Epithelial cell of esophagus (primary cell): ENCODE data around the gene NKAIN4.
"Not testable (repeated sequence)": the region's sequence is repeated elsewhere in the genome, so short reads cannot be mapped to it uniquely, and the experiment has no call there.

Source experiments
- DNase-seq: peaks from one replicate; pipeline ENCODE4 v3.0.0; 2010; ENCODE audit warnings: low read depth
- H3K4me3 ChIP-seq: 2 replicates; pipeline ENCODE4 v1.5.1; 2011; ENCODE audit warnings: mild to moderate bottlenecking, low read length, control low read depth
- TF ChIP-seq, protein P1 (sequence below): IDR thresholded peaks from 2 replicates; pipeline ENCODE4 v1.5.1; 2011; ENCODE audit warnings: low read depth, mild to moderate bottlenecking, low read length, control low read depth, inconsistent platforms; ENCODE audit not compliant: insufficient read depth; ENCODE audit errors: missing control alignments

NKAIN4 gene

DNA sequence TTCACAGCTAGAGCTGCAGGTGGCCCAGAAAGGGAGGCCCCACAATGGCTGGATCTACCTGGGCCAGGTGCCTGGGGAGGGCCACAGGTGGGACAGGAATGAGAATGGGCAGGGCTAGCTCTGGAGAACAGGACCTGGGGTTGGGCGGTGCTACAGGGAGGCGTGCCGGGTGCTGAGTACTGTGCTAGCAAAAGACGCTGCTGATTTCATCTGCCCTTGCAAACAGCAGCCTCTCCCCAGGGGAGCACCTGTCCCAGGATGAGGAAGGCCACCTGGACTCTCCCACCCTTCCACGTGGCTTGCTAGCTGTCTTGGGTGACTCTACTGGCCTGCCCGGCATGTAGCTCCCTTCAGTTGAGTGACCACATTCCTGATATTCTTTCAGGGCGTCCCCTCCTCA, 31.7 kb downstream of the NKAIN4 start:
- H3K4me3 ChIP-seq: no peak overlapping the region
- DNase-seq: no peak
- TF ChIP-seq, protein P1, sequence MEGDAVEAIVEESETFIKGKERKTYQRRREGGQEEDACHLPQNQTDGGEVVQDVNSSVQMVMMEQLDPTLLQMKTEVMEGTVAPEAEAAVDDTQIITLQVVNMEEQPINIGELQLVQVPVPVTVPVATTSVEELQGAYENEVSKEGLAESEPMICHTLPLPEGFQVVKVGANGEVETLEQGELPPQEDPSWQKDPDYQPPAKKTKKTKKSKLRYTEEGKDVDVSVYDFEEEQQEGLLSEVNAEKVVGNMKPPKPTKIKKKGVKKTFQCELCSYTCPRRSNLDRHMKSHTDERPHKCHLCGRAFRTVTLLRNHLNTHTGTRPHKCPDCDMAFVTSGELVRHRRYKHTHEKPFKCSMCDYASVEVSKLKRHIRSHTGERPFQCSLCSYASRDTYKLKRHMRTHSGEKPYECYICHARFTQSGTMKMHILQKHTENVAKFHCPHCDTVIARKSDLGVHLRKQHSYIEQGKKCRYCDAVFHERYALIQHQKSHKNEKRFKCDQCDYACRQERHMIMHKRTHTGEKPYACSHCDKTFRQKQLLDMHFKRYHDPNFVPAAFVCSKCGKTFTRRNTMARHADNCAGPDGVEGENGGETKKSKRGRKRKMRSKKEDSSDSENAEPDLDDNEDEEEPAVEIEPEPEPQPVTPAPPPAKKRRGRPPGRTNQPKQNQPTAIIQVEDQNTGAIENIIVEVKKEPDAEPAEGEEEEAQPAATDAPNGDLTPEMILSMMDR: no peak

DNA sequence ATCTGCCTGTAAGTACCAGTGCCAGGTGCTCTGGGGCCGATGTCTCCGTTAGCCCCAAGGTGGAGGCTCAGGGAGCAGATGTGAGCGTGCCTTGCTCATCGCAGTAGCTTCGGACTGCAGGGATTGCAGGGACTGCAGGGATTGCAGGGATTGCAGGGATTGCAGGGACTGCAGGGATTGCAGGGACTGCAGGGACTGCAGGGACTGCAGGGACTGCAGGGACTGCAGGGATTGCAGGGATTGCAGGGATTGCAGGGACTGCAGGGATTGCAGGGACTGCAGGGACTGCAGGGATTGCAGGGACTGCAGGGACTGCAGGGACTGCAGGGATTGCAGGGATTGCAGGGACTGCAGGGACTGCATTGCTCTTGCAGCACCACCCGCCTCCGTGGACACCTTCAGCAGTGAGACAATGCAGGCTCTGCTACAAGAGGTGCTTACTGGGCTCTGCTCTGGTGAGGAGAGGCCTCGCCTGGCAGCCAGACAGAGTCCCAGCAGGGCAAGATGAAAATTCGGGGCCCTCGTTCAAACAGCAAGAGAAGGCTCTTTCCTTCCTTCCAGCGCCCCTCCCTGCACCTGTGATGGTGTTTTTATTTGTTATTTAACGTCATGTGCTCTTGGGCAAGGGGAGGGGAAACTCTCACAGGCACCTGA, 32.7 kb downstream of the NKAIN4 start:
- DNase-seq, H3K4me3 ChIP-seq: not testable (repeated sequence)

DNA sequence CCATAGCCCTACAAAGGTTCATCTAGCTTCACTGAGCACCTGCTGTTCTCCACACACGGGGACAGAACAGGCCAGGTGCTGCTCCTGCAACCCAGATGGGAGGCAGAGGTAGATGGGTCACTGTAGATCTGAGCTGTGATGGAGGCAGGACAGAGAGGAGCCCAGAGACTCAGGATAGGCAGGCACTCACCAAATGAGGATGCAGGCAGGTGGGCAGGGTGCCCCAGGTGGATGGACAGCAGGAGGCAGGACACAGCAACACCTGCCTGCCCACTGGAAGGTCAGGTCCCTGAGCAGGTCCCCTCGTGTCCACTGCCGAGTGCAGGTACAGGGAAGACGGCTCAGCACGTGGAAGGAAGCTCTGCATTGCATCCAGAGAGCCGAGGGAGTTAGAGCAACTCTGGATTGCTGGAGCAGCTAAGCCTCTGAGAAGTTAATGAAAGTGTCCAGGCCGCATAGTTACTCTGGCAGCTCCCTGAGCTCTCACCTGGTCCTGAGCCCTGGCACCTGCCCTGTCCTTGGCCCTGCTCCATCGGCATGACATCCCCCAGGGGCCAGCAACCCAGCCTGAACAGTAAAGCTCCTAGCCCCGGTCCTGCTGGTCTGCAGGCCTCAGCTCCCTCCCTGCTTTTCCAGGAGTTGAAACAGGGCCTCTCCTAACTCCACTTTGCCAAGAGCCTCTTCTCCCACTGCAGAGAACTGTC, 33.4 kb downstream of the NKAIN4 start:
- H3K4me3 ChIP-seq: no peak overlapping the region
- DNase-seq: no peak
- TF ChIP-seq, protein P1: no peak

DNA sequence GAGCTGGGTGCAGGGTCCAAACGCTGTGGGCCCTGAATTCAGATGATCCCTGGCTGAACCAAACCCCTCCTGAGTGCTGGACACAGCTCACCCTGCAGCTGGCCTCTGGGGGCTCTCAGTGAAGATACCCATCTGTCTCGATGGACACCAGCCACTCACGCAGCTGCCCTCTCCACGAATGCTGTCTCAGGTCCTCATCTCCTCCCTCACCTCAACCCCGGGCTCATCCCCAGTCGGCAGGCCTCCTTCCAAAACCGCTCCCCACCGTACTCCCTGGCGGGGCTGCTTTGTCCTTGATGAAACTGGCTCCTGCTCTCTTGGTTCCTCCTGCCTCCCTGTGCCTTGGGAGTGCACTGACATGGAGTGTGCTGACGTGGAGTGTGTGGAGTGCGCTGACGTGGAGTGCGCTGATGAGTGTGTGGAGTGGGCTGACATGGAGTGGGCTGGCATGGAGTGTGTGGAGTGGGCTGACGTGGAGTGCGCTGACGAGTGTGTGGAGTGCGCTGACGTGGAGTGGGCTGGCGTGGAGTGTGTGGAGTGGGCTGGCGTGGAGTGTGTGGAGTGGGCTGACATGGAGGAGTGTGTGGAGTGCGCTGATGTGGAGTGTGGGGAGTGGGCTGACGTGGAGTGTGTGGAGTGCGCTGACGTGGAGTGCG, 34.3 kb downstream of the NKAIN4 start:
- TF ChIP-seq, protein P1: no peak
- H3K4me3 ChIP-seq: no peak overlapping the region
- DNase-seq: no peak

DNA sequence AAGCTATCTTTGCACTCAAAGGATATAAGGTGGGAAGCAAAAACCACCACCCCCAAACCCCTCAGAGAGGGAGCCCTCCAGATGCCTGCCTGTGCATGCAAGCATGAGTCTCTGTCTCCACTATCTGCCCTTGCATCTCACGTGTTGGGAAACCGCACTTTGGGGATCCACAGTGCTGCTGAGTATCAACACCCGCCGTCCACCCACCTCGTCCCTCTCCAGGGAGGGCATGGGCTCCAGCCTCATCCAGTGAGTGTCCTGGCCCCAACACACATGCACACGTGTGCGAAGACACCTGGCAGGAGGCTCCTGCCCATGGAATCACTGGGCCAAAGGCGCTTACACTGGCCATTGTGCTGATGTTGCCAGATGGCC, 34.8 kb downstream of the NKAIN4 start:
- no peak for DNase-seq
- TF ChIP-seq, protein P1: no peak
- H3K4me3 ChIP-seq: no peak overlapping the region

DNA sequence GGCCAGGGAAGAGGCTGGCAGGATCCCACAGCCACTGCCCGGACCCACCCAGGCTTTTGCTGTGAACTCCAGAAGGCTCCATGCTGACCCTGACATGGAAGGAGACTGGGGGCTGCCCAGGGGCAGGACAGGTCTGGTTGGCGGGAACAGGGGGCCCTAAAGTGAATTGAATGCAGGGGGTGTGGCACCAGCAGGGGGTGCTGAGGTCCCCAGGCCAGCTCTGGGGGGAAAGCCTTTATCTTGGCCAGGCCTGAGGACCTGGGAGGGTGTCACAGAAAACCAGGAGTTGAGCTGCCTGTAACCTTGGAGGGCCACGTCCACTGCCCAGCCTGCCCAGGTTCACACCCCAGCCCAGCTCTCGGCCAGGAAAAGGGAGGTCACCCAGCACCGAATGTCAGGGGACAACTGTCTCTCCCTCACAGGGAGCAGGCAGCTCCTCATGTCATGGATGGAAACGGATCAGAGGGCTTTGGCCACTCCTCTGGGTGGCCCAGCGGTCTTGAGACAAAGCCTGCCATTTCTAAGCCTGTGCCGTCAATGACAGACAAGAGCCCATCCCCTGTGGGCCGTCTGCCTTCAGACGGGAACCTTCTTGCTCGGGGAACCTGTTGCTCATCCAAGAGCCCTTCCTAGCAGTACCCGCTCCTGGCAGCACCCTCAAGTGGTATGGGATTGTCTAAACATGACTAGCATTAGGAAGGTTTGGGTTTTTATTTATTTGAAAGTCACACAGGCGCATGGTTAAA, 35.4 kb downstream of the NKAIN4 start:
- DNase-seq: no peak
- TF ChIP-seq, protein P1: no peak
- H3K4me3 ChIP-seq: no peak overlapping the region

DNA sequence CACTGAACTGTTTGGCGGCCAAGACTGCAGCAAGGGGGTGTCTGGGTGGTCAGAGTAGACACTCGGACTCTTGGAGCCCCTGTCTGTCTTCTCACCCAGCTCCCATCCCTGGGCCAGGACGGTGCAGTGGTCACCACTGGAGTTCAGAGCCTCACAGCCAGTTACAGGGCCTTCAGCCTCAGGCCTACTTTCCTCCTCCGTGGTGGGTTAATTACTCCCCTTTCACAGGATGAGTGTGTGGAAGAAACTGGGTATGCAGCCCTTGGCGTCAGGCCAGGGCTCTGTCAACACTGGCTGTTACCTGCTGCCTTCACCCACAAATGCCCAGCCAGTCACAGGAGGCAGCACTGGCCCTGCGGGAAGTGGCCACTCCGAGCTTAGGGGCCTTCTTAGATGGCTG, 36.6 kb downstream of the NKAIN4 start:
- DNase-seq: peak; percentile 22
- no peak overlapping the region for H3K4me3 ChIP-seq
- TF ChIP-seq, protein P1: no peak
